Stimulated activated CD8-positive, alpha-beta memory T cell treated with anti-CD3 and anti-CD28 coated beads, Interleukin-15, amount 100 ng/mL, for 48 hours (primary cell): ENCODE data around the gene GGCT.

Experiments
- DNase-seq, 2 donors: peaks; one replicate each; pipeline ENCODE4 v3.0.0-alpha.2; 2020; ENCODE audit warnings: low read depth in 2 of 2

The GGCT gene

DNA sequence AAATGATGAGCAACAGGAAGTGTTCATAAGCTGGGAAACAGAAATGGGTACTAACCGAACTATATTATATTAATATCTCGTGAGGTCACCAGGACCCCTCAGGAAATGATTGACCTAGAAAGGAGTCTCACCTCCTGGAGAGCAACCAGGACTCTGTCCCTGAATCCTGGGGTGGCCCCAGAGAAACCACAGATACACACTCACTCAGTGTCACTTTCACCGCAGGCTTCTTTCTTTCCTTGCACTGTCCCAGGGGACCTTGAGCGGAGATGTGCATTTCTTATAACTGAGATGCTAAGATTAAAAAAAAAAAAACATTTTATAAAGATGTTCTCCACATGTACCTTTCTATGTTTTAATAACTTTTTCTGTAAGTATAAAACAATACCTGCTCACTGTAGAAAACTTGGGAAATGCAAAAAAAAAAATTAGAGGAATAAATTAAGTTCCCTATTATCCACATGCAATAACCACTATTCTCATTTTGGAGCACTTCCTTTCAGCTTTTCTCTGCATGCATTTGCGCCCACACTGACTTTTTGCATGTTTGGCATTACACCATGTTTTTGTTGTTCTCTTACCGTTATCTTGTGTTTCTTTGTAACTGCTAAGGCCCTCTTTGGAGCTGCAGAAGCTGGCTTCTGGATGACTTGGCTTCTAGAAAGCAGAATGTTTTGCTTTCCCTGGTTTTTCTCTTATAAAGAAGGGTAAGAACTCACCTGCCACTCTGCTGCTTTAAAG is 41.1 kb downstream of the GGCT start:
- DNase-seq = no peak

DNA sequence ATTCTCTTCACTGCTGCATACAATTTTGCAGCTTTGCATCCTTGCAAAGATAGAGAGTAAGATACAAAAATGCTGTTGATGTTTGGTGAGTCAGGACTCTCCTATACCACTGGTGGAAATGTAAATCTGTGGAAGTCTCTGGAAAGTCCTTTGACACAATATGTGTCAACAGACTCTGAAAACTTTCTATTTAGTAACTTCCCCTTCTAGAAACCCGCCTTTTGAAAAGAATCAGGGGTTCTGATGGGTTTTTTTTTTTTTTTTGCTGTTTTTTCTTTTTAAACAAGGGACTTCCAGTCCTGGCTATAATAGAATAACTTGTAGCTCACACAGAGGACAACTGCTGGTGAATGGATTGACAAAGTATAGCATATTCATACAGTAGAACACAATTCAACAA is 42.5 kb downstream of the GGCT start:
- DNase-seq = no peak

DNA sequence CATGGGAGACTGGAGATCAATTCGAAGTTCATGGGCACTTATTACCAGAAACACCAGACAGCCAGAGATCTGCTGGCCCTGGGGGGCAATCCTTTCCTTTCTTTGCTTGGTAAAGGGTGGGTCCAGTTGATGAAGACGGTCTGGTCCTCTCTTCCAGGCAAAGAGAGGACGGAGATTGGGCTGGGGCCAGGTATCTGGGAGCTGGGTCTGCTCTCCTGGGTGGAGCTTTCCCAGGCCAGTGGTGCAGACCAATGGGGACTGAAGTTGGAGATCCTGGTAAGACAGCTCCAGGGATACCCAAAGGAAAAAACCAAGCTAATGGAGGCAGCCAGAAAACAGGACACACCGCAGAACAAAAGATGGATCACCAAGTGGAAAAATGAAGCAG is 44.4 kb downstream of the GGCT start:
- no peak for DNase-seq

DNA sequence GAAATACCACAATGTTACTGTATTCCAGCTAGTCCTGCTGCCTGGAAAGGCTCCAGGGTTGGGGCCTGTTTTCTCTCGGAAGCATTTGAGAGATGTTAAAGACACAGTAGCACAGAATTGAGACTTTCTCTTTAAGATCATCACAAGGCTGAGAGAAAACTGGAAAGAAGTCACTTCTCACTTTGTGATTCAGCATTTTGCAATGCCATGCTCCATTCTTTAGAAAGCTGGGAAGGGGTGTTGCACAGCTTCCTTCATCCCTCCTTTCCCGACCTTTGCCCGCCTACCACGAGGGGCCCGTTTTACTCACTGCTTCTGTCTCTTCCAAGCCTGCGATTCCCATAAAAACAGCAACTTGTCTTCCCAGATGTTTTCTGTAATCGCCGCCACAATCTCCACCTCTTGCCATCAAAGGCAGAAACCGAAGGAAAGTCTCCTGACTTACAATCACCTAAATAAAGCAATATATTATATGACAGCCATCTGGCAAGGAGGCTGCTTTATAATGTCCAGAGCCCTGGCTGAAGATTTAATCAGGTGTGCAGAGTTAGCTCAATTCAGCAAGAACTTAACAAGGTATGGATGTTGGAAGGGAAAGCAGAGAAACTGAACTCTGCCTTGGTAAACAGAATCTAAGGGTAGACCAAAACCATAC is 44.9 kb downstream of the GGCT start:
- no peak for DNase-seq

DNA sequence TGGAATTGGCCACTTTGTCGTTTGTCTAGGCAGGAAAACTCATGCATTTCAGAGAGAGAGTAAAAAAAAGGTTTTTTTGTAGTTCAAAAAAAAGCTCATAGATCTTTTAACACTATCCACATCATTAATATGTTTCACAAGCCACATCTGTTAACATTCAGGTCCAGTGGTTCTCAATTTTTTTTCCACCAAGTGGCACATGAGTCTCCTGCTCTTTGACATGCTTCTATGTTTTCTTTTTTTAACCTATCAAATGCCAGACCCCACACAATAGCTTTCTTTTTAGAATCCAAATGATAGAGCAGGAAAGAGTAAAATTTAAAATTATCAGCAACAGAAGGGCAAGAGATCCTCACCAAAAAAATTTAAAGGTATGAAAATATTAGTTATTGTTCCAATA is 46.3 kb downstream of the GGCT start:
- no peak for DNase-seq

DNA sequence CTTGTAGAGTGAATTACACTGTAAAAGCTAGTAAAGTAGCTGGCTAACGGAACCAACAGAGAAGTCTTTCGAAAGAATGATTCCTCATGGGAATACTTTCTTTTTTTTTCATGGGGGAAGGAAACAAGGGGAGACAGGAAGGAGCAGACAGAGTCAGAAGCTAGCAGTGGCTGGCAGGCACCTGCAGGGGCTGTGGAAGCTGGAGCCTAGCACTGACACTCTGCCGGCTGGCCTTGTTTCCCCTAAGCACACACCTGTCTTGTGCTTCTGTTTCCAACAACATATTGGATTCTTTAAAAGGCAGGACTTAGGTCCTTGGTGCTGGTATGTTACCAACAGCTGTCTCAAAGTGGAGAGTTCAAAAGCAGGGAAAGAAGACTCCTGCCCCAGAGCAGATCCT is 50.7 kb downstream of the GGCT start:
- no peak for DNase-seq

DNA sequence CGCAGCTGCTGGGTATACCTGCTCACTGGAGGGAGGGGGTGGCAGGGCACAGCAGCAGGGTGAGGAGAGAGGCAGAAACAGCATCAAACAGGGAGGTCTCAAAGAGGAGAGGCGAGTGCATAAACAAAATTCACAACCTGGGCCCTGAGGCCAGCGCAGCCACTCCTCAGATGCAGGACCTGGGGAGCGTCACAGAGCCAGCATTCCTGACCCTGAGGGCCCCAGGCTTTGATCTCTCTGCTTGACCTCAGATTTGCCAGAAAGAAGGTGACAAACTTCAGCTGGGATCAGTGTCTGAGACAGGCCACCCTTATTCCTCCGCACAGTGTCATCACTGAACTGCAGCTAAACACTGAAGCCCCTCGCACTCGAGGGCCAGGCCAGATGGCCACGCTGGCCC is 51.6 kb downstream of the GGCT start:
- DNase-seq = no peak

DNA sequence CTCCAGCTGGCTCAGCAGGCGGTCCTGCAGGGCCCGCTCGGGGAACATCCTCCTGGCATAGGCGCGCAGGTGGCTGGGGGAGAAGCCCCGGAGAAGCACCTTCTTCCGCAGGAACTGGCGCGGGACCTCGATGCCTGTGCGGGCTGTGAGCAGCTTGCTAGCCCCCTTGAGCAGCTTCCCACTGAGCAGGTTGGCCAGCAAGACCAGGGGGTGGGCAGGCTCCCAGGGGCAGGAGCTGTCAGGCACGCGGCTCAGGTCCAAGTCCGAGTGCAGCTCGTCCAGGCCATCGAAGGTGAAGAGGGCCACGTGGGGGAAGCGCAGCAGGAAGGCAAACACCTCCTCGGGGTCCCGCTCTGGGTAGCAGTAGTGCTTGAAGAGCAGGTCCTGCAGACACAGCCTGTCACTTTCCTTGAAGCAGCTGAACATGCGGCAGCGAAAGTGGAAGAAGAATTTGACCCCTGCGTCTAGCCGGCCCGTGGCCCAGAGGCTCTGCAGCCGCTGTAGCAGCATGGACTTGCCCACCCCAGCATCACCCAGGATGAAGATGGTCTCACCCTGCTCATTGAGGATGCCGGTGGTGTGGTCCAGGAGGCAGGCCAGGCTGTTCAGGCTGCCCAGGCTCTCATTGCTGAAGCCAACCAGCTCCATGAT is 52.2 kb downstream of the GGCT start:
- DNase-seq = no peak

DNA sequence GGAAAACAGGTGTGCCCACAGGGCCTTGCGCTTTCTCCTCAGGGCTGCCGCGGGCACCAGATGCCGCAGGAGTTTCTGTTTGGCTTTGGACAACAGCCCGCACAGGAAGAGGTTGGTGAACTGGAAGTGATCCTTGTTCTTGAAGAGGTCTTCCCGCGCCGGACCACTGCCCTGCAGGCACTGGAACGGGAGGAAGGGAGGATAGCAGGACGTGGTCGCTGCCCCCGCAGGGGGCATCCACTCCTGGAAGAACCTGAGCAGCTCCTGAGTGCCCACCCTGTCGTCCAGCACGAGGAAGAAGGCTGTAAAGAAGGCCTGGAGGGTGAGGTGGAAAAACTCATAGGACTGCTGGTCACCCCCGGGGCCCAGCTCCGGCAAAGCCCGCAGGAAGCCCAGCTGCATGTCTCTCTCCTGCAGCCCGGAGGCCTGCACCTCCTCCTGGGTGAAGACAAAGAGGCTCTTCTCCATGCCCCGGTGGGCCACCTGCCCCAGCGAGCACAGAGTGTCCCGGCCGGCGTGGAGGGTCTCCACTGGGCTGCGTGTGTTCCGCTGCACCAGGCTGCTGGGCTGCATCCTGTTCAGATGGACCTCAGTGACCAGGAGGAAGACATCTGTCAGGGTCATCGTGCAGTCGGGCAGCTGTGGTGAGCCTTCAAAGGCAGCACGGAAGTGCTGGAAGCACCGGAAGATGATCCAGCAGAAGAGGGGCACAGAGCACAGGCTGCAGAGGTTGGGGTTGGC is 52.9 kb downstream of the GGCT start:
- DNase-seq = no peak

DNA sequence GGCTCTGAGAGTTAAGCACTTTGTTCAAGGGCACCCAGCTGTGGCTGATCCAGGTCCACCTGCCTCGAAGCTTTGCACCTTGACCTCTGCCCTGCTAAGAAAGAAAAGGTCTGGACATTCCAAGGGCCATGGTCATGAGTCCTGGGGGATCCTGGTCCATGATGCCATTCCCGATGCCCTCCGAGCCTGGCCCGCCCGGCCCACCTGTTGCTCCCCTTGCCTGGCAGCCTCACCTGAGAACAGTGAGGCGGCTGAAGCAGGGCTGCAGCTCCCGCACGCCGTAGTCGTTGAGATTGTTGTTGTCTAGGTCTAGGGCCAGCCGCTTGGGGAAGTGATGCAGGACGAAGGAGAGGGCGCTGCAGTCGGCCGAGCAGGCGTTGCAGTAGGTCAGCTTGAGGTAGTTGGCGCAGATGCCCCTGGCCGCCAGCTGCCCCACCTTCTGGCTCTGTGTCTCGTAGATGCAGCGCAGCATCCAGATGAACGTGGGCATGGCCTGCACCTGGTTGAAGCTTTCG is 53.6 kb downstream of the GGCT start:
- DNase-seq = no peak

DNA sequence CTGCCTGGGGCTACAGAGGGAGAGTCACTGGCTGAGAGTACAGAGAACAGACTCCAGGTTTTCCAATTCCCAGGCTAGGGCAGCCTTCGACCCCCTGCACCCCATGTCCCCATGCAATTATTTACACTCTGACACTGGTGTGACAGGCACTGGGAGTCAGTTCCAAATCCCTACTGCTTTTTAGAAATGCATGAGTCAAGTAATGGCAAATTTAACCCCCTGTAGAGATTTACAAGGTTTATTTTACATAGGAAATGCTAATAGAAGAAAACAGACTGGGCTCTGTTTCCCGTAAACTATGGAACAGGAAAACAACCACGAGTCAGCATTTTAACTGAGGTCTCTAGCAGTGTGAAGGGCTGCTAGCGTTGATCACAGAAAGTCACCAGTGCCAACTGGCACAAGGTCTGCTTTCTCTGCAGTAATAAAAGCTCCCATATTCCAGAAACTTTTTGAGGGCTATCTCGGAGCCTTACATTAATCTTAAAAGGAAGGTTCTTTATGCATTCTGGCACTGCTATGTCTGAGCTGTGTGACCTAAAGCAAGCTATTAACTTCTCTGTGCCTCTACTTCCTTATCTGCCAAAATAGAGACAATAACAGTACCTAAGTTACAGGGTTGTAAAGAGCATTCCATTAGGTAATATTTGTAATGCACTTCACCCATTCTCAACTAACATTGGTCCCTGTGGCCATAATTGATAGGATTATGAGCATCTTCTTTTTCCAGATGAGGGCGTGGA is 54.2 kb downstream of the GGCT start:
- DNase-seq = no peak

DNA sequence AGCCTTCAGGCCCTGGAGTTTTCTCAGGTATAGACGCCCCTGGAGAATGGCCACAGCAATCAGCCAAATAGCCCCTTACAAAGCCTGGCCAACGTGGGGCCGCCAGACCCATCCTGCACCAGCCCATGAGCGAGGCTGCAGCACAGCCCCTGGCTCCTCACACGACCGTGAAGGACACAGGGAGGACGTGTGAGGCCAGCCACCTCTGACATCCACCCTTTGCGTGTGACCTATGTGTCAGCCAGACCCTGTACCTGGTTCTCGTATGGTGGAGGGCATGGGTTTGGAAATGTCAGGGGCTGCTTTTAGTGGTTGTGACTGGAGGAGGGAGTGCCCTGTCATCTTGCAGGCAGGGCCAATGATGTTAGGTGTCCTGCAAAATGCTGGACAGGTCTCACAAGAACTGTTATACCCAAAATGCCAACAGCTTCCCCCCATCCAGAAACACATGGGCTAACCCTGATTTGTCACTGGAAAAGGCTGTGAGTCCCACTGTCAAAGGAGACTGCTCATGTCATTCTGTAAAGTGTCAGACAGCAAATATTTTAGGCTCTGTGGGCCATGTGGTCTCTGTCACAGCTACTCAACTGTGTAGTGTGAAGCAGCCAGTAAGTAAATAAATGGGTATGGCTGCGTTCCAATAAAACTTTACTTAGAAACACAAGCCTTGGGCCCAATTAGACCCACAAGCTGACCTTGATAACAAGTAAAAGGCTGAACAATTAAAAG is 56.0 kb downstream of the GGCT start:
- no peak for DNase-seq

DNA sequence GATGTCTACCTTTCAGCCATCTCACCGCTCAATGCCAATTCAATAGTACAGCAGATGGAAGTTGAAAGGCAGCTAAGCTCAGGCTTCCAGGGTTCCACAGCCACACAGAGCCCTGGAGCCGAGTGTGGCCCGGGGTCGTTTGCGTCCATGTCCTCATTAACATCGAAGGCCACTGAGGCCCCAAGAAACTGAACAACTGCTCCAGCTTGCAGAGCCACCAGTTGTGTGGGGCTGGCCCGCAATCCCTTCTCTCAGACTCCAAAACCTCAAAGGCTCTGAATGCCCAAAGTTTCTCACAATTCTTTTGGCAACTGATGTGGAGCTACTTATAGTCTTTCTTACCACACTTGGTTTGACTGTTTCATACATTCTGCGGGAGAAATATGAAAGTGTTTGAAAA is 57.2 kb downstream of the GGCT start:
- no peak for DNase-seq
